SH-SY5Y (cell line): ENCODE measurements around the gene KCNJ5.

Experiments
- GATA2 ChIP-seq: IDR thresholded peaks from 2 replicates; pipeline ENCODE4 v1.6.1; 2011; ENCODE audit warnings: mild to moderate bottlenecking, low read depth, low read length
- GATA3 ChIP-seq: IDR thresholded peaks from 2 replicates; pipeline ENCODE4 v1.6.1; 2011; ENCODE audit warnings: low read depth, mild to moderate bottlenecking, low read length, moderate library complexity

The KCNJ5 gene

GRCh38 chr11:128936606-128937251 is 45.6 kb downstream of the KCNJ5 start:
- TF ChIP-seq GATA3, result no peak
- no peak for TF ChIP-seq GATA2

DNA sequence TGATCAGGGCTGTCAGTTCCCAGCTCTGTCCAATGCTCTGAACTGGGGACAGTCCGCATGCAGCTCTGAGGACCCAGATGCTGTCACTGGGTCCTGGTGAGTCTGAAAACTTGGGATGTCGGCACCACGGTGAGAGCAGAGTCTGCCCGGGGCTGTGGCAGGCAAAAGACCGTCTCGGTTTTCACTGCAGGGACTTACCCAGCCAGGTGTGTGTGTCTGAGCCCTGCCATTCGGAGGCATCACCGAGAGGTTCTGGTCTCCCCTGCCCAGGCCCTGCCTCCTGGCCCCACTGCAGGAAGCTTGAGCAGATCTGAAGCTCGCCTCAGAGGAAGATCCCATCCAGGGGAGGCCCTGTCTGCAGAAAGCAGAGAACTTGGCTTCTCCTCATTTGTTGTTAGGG is 46.3 kb downstream of the KCNJ5 start:
- TF ChIP-seq GATA2 (no peak), GATA3 (no peak)

- TF ChIP-seq GATA2 (no peak), GATA3 (no peak)
These were observed 47.2 kb downstream of the KCNJ5 start for GRCh38 chr11:128938156-128938885.

- TF ChIP-seq GATA3 (no peak), GATA2 (no peak)
These were observed 48.4 kb downstream of the KCNJ5 start for GRCh38 chr11:128939591-128939990.

DNA sequence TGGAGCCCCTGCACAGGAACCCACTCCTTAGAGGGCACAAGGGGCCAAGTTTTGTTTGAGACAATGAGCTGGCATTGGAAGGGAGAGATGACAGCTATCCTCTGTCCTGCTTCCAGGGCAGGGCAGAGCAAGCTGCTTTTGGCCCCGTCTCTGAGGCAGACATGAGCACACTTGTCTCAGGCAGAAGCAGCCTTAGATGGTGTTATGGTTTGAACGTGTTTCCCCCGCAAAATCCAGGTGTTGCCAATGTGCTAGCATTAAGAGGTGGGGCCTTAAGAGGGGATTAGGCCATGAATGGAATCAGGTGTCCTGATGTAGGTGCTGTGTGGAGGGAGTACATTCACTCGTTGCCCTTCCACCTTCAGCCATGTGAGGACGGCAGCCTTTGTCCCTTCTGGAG is 49.0 kb downstream of the KCNJ5 start:
- TF ChIP-seq GATA3 (no peak), GATA2 (no peak)

GRCh38 chr11:128940603-128941002 is 49.4 kb downstream of the KCNJ5 start:
- TF ChIP-seq GATA3 (no peak), GATA2 (no peak)

DNA sequence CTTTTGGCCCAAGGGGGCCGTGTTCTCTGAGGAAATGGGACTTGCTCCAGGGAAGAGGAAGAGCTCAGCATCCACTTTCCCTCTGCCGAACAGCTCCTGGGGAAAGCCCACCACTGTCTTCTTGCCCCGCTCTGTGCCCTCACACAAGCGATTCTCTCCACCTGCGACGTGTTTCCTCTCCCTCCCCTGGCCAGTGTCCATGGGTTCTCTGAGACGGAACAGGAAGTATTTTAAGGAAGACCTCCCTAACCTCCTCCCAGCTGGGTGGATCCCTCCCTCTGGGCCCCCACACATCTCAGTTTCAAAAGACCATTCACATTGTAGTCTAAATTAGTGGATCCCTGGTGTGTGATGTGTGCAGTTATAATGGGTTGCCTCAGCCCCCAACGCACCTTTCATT is 50.0 kb downstream of the KCNJ5 start:
- TF ChIP-seq GATA3, result no peak
- TF ChIP-seq GATA2, result no peak

- TF ChIP-seq GATA3 (no peak), GATA2 (no peak)
These were observed 50.6 kb downstream of the KCNJ5 start for GRCh38 chr11:128941573-128942271.

- TF ChIP-seq GATA2 (no peak), GATA3 (no peak)
These were observed 51.1 kb downstream of the KCNJ5 start for GRCh38 chr11:128942272-128942612.

- TF ChIP-seq GATA3 (no peak), GATA2 (no peak)
These were observed 51.8 kb downstream of the KCNJ5 start, which contains the start of gene TP53AIP1 for GRCh38 chr11:128942817-128943427. TSS of gene TP53AIP1 (minus strand) at chr11:128942871. CDS start at chr11:128937818, 5,053 bp downstream.

DNA sequence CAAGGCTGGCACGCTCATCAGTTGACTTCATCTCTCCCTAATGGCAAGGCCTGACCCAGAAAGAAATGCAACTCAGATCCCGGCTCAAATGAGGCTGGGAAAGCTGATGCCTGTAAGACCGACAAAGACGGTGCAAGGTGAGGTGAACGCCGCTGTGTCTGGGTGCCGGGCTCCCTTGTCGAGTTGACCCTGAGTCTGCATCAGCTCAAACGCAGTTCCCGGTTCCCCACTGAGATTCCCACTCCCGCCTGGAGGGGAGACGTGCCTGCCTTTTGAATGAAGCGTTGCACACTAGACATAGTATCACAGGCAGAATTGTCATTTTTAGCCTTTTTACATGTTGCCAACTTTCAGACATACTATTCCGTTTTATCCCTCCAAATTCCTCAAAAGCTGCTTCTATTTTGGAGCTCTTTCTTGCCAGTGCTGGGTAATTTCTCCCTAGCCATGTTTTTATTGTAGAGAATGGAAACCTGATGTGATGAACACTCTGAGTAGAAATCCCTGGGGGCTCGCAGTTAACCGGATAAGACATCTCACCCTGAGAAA is 52.3 kb downstream of the KCNJ5 start:
- no peak for TF ChIP-seq GATA2
- TF ChIP-seq GATA3, result no peak

DNA sequence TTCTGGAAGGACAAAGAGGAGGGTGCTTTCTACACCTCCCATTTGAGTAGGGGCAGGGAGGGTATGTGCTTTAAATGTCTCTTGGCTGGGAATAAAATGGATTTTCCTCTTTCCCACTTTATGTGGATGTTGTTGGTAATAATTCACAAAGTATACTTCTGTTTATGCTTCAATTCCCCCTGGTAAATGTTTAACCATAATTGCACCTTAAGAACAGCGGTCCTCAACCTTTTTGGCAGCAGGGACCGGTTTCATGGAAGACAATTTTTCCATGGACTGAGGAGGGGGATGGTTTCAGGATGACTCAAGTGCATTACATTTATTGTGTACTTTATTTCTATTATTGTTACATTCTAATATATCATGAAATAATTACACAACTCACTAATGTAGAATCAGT is 55.5 kb downstream of the KCNJ5 start:
- TF ChIP-seq GATA2 (no peak), GATA3 (no peak)

GRCh38 chr11:128947773-128948172 is 56.6 kb downstream of the KCNJ5 start:
- TF ChIP-seq GATA3 (no peak), GATA2 (no peak)

GRCh38 chr11:128948583-128948982 is 57.4 kb downstream of the KCNJ5 start:
- TF ChIP-seq GATA3 (no peak), GATA2 (no peak)
